Panc1 (cell line): ENCODE data around the gene CX3CL1. TPM values are rescaled to one million over a fixed set of nuclear protein-coding genes. Genes with fewer than 3 reads are reported as not detected.

ENCODE experiments used
- ATAC-seq: fragments of 200-7000 bp; cut with Tn5 transposase; 2 replicates; pipeline ENCODE4 v1.9.1; 2020; ENCODE audit warnings: mild to moderate bottlenecking, moderate library complexity
- BruUV-seq: library from RNA; stranded (reverse); fragments of 400-500 nt; replicated peaks from 2 replicates; lab custom pipeline; 2021; lab: Mats Ljungman, UMichigan
- CTCF ChIA-PET: fragments of 300-600 bp; sonication (Branson Sonifier 250); formaldehyde crosslinking; loops from one replicate; lab custom pipeline; 2022; ENCODE audit warnings: antibody characterized with exemption; lab: Charles Lee
- POLR2A ChIA-PET: fragments of 300-600 bp; sonication (Branson Sonifier 250); formaldehyde crosslinking; loops from one replicate; lab custom pipeline; 2022; ENCODE audit warnings: antibody characterized with exemption; lab: Charles Lee
- DNase-seq: peaks from one replicate; pipeline ENCODE4 v3.0.0-alpha.2; 2010; ENCODE audit warnings: low read depth, low spot score
- H3K27ac ChIP-seq: 2 replicates; pipeline ENCODE4 v1.5.1; 2011; ENCODE audit warnings: mild to moderate bottlenecking, low read length, inconsistent platforms
- H3K27me3 ChIP-seq: fragments of 200-500 bp; sonication (Bioruptor generic); 2 replicates; pipeline ENCODE4 v1.6.0; 2014; ENCODE audit warnings: low read length, inconsistent platforms; ENCODE audit not compliant: control insufficient read depth, insufficient read depth
- H3K36me3 ChIP-seq: fragments of 200-500 bp; sonication (Bioruptor generic); 2 replicates; pipeline ENCODE4 v1.5.1; 2014; ENCODE audit warnings: inconsistent platforms, mild to moderate bottlenecking, low read length, moderate library complexity; ENCODE audit not compliant: control insufficient read depth, insufficient read depth
- H3K4me1 ChIP-seq: 2 replicates; pipeline ENCODE4 v1.5.1; 2011; ENCODE audit warnings: inconsistent platforms, mild to moderate bottlenecking, low read length, moderate library complexity; ENCODE audit not compliant: control insufficient read depth, insufficient read depth
- H3K4me3 ChIP-seq, 2 experiments: 2 replicates each; pipeline ENCODE4 v1.5.1; 2011 to 2012; ENCODE audit warnings: low read depth in 2 of 2, low read length in 2 of 2, mild to moderate bottlenecking in 2 of 2, inconsistent platforms in 1 of 2, moderate library complexity in 1 of 2
- H3K9me3 ChIP-seq: fragments of 200-500 bp; sonication (Bioruptor generic); 2 replicates; pipeline ENCODE4 v1.5.1; 2014; ENCODE audit warnings: low read depth, mild to moderate bottlenecking, inconsistent platforms, low read length, moderate library complexity; ENCODE audit not compliant: control insufficient read depth, insufficient read depth
- CTCF ChIP-seq: fragments of 450-650 bp; IDR thresholded peaks from 2 replicates; pipeline ENCODE4 v1.5.1; 2017; ENCODE audit warnings: mild to moderate bottlenecking
- POLR2AphosphoS5 ChIP-seq: IDR thresholded peaks from 2 replicates; pipeline ENCODE4 v1.6.1; 2012; ENCODE audit warnings: mild to moderate bottlenecking, low read depth, low read length, moderate library complexity
- REST ChIP-seq, 2 experiments: IDR thresholded peaks; 2 replicates each; pipeline ENCODE4 v1.6.1; 2011 to 2012; ENCODE audit warnings: low read depth in 2 of 2, control low read depth in 1 of 2, low read length in 1 of 2, mild to moderate bottlenecking in 1 of 2, moderate library complexity in 1 of 2; ENCODE audit not compliant: insufficient read depth in 1 of 2
- SIN3A ChIP-seq: IDR thresholded peaks from 2 replicates; pipeline ENCODE4 v1.6.1; 2012; ENCODE audit warnings: low read depth, mild to moderate bottlenecking, low read length, moderate library complexity, borderline replicate concordance; ENCODE audit not compliant: insufficient read depth
- TCF7L2 ChIP-seq: IDR thresholded peaks from 2 replicates; pipeline ENCODE4 v1.6.1; 2011; ENCODE audit warnings: mild to moderate bottlenecking, low read depth, low read length, inconsistent platforms
- in situ Hi-C: cut with HindIII; loops from 2 replicates; pipeline ENCODE4 v1.10.0; 2016; ENCODE audit warnings: low sequenced_read_pairs, low pct_unique_long_range_greater_than_20kb
- intact Hi-C: fragments of 100-400 bp; cut with micrococcal nuclease; formaldehyde crosslinking; loops from one replicate; pipeline ENCODE4 v1.10.0; 2022; ENCODE audit not compliant: unreplicated experiment
- total RNA-seq: library from RNA; stranded (reverse); gene quantifications from one replicate; pipeline ENCODE4 v1.2.1, GENCODE V29; 2021; ENCODE audit not compliant: unreplicated experiment

CX3CL1 gene
- total RNA-seq, 1 experiment from 2014 or later = 21.8 TPM

DNA sequence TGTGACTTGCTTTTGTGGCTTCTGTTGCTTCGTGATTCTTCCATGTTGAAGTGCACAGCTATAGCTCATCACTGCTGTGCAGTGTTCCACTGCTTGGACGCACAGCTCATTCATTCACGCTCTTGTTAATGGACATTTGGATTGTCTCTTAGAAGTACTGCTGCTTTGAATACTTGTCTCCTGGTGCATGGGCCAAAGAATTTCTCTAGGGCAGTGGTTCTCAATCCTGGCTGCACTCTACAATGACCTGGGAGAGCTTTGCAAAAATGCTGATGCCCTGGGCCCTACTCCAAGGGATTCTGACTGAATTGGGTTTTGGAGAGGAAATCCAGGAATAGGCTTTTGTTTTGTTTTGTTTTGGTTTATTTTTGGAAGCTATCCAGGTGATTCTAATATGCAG lies 52.3 kb downstream of the CX3CL1 start:
- TF ChIP-seq REST (IDR thresholded peaks at IDR 0.05; ENCODE audit: insufficient read depth in 1 of 2, low read depth in 2 of 2, low read length in 1 of 2) (no peak), TCF7L2 (no peak), POLR2AphosphoS5 (no peak), CTCF (no peak), SIN3A (no peak)
- no peaks in the 10 kb centered on the region for H3K4me1 ChIP-seq
- no peaks in the 10 kb centered on the region for H3K9me3 ChIP-seq
- no TSS peak for BruUV-seq
- no peak for ATAC-seq
- no peak for DNase-seq
- ChIA-PET CTCF (interaction anchor here (0.8 kb wide), 1 partner anchor 120 kb away, joined by 3 read pairs; no protein-coding TSS in a partner anchor), POLR2A (no interaction called here)
- no peak overlapping the region for H3K27ac ChIP-seq
- no peaks in the 10 kb centered on the region for H3K36me3 ChIP-seq
- no peak overlapping the region for H3K4me3 ChIP-seq
- intact Hi-C loops (no loop called here), in situ Hi-C loops (no loop called here)
- H3K27me3 ChIP-seq = no peaks in the 10 kb centered on the region

DNA sequence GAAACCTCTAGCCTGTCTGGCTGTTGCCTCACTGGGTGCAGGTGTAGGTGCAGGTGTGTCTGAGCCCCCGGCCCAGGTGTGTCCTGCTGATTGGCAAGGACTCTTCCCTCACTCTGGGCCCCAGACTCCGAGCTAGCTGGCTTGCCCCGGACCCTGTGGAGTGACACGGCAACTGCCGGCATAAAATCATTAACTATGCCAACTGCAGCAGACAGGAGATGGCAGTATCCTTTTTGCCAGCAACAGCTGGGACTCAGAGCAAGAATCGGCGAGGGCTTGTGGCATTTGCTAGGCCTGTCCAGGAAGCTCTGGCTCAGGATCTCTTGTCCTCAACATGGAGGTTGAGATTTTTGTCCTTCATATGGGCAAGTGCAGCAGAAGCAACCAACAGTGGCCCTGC lies 54.1 kb downstream of the CX3CL1 start:
- in situ Hi-C loops = no loop called here

More for the DNA sequence above, 54.1 kb downstream of the CX3CL1 start:
- intact Hi-C loops = no loop called here
- H3K4me1 ChIP-seq = no peaks in the 10 kb centered on the region
- ChIA-PET POLR2A (no interaction called here), CTCF (no interaction called here)
- no peak for TF ChIP-seq SIN3A
- no peak for TF ChIP-seq REST (IDR thresholded peaks at IDR 0.05; ENCODE audit: insufficient read depth in 1 of 2, low read depth in 2 of 2, low read length in 1 of 2)
- TF ChIP-seq TCF7L2 = no peak
- no peak for TF ChIP-seq CTCF
- no peak for TF ChIP-seq POLR2AphosphoS5
- no peaks in the 10 kb centered on the region for H3K9me3 ChIP-seq
- H3K27me3 ChIP-seq = no peaks in the 10 kb centered on the region
- peaks cover 4% of the 10 kb centered on the region; the same call in 1 of the 2 replicates for H3K36me3 ChIP-seq
- ATAC-seq (no peak), DNase-seq (no peak)
- no TSS peak for BruUV-seq
- H3K4me3 ChIP-seq = no peak overlapping the region
- H3K27ac ChIP-seq = no peak overlapping the region
